K562 (cell line): ENCODE data around the gene PRDM12. TPM values are rescaled to one million over a fixed set of nuclear protein-coding genes. Genes with fewer than 3 reads are reported as not detected.

Experiments
- E2F5 ChIP-seq: sonication (generic); formaldehyde crosslinking; IDR thresholded peaks from 2 replicates; pipeline ENCODE4 v1.8.0; 2022; ENCODE audit warnings: mild to moderate bottlenecking, missing genetic modification reagents
- MIER1 ChIP-seq: fragments of 450-650 bp; IDR thresholded peaks from 2 replicates; pipeline ENCODE4 v1.6.1; 2016; ENCODE audit warnings: antibody characterized with exemption, mild to moderate bottlenecking, low read depth
- NR2C2 ChIP-seq, 2 experiments: fragments of 200-800 bp in 1 of 2; sonication (Bioruptor generic) in 1 of 2; sonication (generic) in 1 of 2; formaldehyde crosslinking in 1 of 2; IDR thresholded peaks; 2 replicates each; pipeline versions ENCODE4 v1.6.1 to v1.8.0; 2016 to 2022; ENCODE audit warnings: mild to moderate bottlenecking in 1 of 2, missing compliant biosample characterization in 1 of 2, missing genetic modification characterization in 1 of 2, missing genetic modification reagents in 1 of 2
- PKNOX1 ChIP-seq: fragments of 450-650 bp; IDR thresholded peaks from 2 replicates; pipeline ENCODE4 v1.6.1; 2016
- RAD51 ChIP-seq: fragments of 450-650 bp; IDR thresholded peaks from 2 replicates; pipeline ENCODE4 v1.7.1; 2016; ENCODE audit warnings: low read depth, mild to moderate bottlenecking, borderline replicate concordance
- SOX6 ChIP-seq: fragments of 450-650 bp; IDR thresholded peaks from 2 replicates; pipeline ENCODE4 v1.6.1; 2014; ENCODE audit warnings: mild to moderate bottlenecking
- ZNF407 ChIP-seq: fragments of 450-650 bp; IDR thresholded peaks from 2 replicates; pipeline ENCODE4 v1.6.1; 2016; ENCODE audit warnings: low read depth
- ZNF592 ChIP-seq: fragments of 450-650 bp; IDR thresholded peaks from 2 replicates; pipeline ENCODE4 v1.6.1; 2017; ENCODE audit warnings: antibody characterized with exemption, mild to moderate bottlenecking
- ZNF639 ChIP-seq, 2 experiments: fragments of 200-800 bp in 1 of 2; sonication (Bioruptor generic) in 1 of 2; sonication (generic) in 1 of 2; formaldehyde crosslinking in 1 of 2; IDR thresholded peaks in 1 of 2; conservative IDR thresholded peaks in 1 of 2; 2 replicates each; pipeline versions ENCODE4 v1.5.0 to v1.6.1; 2016 to 2020; ENCODE audit warnings: missing compliant biosample characterization in 1 of 2, missing genetic modification characterization in 1 of 2, missing genetic modification reagents in 1 of 2
- polyA plus RNA-seq, 8 experiments: library from polyadenylated mRNA; depleted of rRNA in 4 of 8; stranded (reverse) in 5 of 8; unstranded in 3 of 8; fragments of >200 nt; fragmentation: Nextera tagmentation in 2 of 8; fragmentation: Illumina TruSeq in 1 of 8; extraction: Ambion mirVana in 2 of 8; extraction: Trizol in 1 of 8; gene quantifications; 2 replicates each; pipeline versions ENCODE4 v1.2.1 to v1.2.3, GENCODE V29; 2011 to 2014; ENCODE audit warnings: inconsistent platforms in 1 of 8, missing spikeins in 1 of 8
- total RNA-seq, 7 experiments: library from RNA; depleted of rRNA in 6 of 7; stranded (reverse); fragments of >200 nt in 6 of 7; fragmentation: Illumina TruSeq in 2 of 7; extraction: Trizol in 2 of 7; gene quantifications; 2 replicates each; pipeline versions ENCODE4 v1.2.1 to v1.2.3, GENCODE V29; 2011 to 2021; ENCODE audit warnings: low replicate concordance in 1 of 7

The PRDM12 gene
- total and polyA plus RNA-seq, 9 of the 15 experiments (the other 6 are each of a cell fraction or from before 2014, with no cell fraction given), result 0.04 to 0.22 (median 0.07) TPM; not detected in 3

DNA sequence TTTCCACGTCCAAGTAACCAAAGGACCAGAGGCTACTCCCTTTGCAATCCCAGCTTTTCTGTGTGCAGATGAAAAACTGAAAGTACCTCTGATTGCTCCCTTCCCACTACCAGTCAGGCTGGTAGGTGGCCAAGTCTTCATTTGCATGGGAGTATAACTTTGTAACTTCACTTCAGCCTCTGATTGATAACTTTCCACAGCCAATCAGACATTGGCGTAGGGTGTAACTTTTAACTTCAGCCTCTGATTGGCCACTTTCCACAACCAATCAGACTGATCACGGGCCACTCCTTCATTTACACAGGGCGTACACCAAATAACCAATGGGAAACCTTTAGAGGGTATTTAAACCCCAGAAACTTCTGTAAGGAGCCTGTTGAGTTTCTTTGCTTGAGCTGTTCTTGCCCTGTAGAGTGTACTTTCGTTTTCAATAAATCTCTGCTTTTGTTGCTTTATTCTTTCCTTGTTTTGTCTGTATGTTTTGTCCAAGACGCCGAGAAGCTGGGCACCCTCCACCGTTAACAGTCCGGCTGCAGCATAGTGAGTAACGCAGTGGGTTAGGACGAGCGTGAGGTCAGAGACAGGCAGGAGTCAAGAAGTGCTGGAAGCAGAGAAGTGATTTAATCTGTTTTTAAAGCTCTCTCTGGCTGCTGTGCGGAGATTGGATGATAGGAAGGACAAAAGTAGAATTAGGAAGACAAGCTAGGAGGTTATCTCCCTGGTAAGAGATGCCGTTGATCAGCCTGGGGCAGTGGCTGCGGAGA lies 25.7 kb downstream of the PRDM12 start (continued):
- TF ChIP-seq ZNF407 (no peak), NR2C2 (CRISPR knock-in tag; IDR thresholded peaks at IDR 0.05) (no peak), NR2C2 (tag; IDR thresholded peaks at IDR 0.05) (no peak), MIER1 (no peak), ZNF639 (CRISPR knock-in tag; conservative IDR thresholded peaks at IDR 0.05 in 1 of 2, IDR thresholded peaks at IDR 0.05 in 1 of 2) (no peak), ZNF592 (no peak), SOX6 (no peak), PKNOX1 (peak; percentile 98), RAD51 (0 out of 2 replicates have a peak, but pooled peaks have one; percentile 6), E2F5 (CRISPR knock-in tag) (no peak)
